K562 (cell line): ENCODE measurements around the gene CDR2L. TPM values are rescaled to one million over a fixed set of nuclear protein-coding genes. Genes with fewer than 3 reads are reported as not detected.

ENCODE experiments used
- FIP1L1 ChIP-seq: fragments of 200-400 bp; formaldehyde crosslinking; IDR thresholded peaks from 2 replicates; pipeline ENCODE4 v1.6.1; 2018; ENCODE audit warnings: mild to moderate bottlenecking, low read depth, low read length; ENCODE audit not compliant: poor library complexity, severe bottlenecking
- FOXK2 ChIP-seq, 2 experiments: fragments of 450-650 bp; IDR thresholded peaks in 1 of 2; conservative IDR thresholded peaks in 1 of 2; 2 replicates each; pipeline ENCODE4 v1.6.1; 2016; ENCODE audit warnings: low read depth in 2 of 2, mild to moderate bottlenecking in 1 of 2
- GABPB1 ChIP-seq: sonication (generic); formaldehyde crosslinking; IDR thresholded peaks from 2 replicates; pipeline ENCODE4 v1.8.0; 2022; ENCODE audit warnings: mild to moderate bottlenecking, missing genetic modification reagents
- GTF2A2 ChIP-seq: IDR thresholded peaks from 2 replicates; pipeline ENCODE4 v1.6.1; 2016; ENCODE audit warnings: mild to moderate bottlenecking, missing genetic modification characterization, missing compliant biosample characterization
- GTF2F1 ChIP-seq: IDR thresholded peaks from 2 replicates; pipeline ENCODE4 v1.6.1; 2011; ENCODE audit warnings: low read depth, low read length, improper control_type of control experiment
- MEIS2 ChIP-seq: fragments of 450-650 bp; IDR thresholded peaks from 2 replicates; pipeline ENCODE4 v1.6.1; 2014; ENCODE audit warnings: mild to moderate bottlenecking; ENCODE audit not compliant: partially characterized antibody
- SIX5 ChIP-seq, 2 experiments: IDR thresholded peaks; 2 replicates each; pipeline ENCODE4 v1.6.1; 2011; ENCODE audit warnings: low read length in 2 of 2, borderline replicate concordance in 1 of 2, low read depth in 1 of 2, mild to moderate bottlenecking in 1 of 2, moderate library complexity in 1 of 2; ENCODE audit not compliant: insufficient read depth in 1 of 2
- SMAD2 ChIP-seq: fragments of 150-350 bp; IDR thresholded peaks from 2 replicates; pipeline ENCODE4 v1.6.1; 2014; ENCODE audit warnings: low read depth, mild to moderate bottlenecking, low read length
- SMARCA4 ChIP-seq: fragments of 450-650 bp; IDR thresholded peaks from 2 replicates; pipeline ENCODE4 v1.6.1; 2016
- STAG1 ChIP-seq: sonication (generic); formaldehyde crosslinking; IDR thresholded peaks from 2 replicates; pipeline ENCODE4 v1.5.0; 2020; ENCODE audit warnings: missing genetic modification reagents, borderline replicate concordance
- TEAD2 ChIP-seq: fragments of 450-650 bp; IDR thresholded peaks from 2 replicates; pipeline ENCODE4 v1.6.1; 2016; ENCODE audit warnings: missing genetic modification characterization, control low read depth, missing compliant biosample characterization
- ZNF778 ChIP-seq: fragments of 450-650 bp; formaldehyde crosslinking; IDR thresholded peaks from 2 replicates; pipeline ENCODE4 v1.4.0; 2020; ENCODE audit warnings: mild to moderate bottlenecking, moderate library complexity
- polyA plus RNA-seq, 8 experiments: library from polyadenylated mRNA; depleted of rRNA in 4 of 8; stranded (reverse) in 5 of 8; unstranded in 3 of 8; fragments of >200 nt; fragmentation: Nextera tagmentation in 2 of 8; fragmentation: Illumina TruSeq in 1 of 8; extraction: Ambion mirVana in 2 of 8; extraction: Trizol in 1 of 8; gene quantifications; 2 replicates each; pipeline versions ENCODE4 v1.2.1 to v1.2.3, GENCODE V29; 2011 to 2014; ENCODE audit warnings: inconsistent platforms in 1 of 8, missing spikeins in 1 of 8
- total RNA-seq, 7 experiments: library from RNA; depleted of rRNA in 6 of 7; stranded (reverse); fragments of >200 nt in 6 of 7; fragmentation: Illumina TruSeq in 2 of 7; extraction: Trizol in 2 of 7; gene quantifications; 2 replicates each; pipeline versions ENCODE4 v1.2.1 to v1.2.3, GENCODE V29; 2011 to 2021; ENCODE audit warnings: low replicate concordance in 1 of 7
- TF ChIP-seq, protein P1 (sequence below): fragments of 250-450 bp; sonication (Bioruptor Pico); IDR thresholded peaks from 2 replicates; pipeline ENCODE4 v1.5.0; 2021
- TF ChIP-seq, protein P2 (sequence below): sonication (generic); formaldehyde crosslinking; IDR thresholded peaks from 2 replicates; pipeline ENCODE4 v1.8.1; 2022; ENCODE audit warnings: missing genetic modification reagents
- TF ChIP-seq, protein P3 (sequence below), 2 experiments: fragments of 450-650 bp; IDR thresholded peaks; 2 replicates each; pipeline ENCODE4 v1.6.1; 2018; ENCODE audit warnings: mild to moderate bottlenecking in 2 of 2, low read depth in 1 of 2; ENCODE audit not compliant: partially characterized antibody in 2 of 2
- TF ChIP-seq, protein P4 (sequence below): IDR thresholded peaks from 3 replicates; pipeline ENCODE4 v1.6.1; 2011; ENCODE audit warnings: borderline replicate concordance, mild to moderate bottlenecking; ENCODE audit not compliant: insufficient read length, insufficient read depth
- TF ChIP-seq, protein P5 (sequence below): sonication (generic); formaldehyde crosslinking; IDR thresholded peaks from 2 replicates; pipeline ENCODE4 v1.8.1; 2023; ENCODE audit warnings: mild to moderate bottlenecking, missing genetic modification reagents

Gene CDR2L
- total and polyA plus RNA-seq, 9 of the 15 experiments (the other 6 are each of a cell fraction or from before 2014, with no cell fraction given) = 2.7 to 16.0 (median 7.3) TPM

DNA sequence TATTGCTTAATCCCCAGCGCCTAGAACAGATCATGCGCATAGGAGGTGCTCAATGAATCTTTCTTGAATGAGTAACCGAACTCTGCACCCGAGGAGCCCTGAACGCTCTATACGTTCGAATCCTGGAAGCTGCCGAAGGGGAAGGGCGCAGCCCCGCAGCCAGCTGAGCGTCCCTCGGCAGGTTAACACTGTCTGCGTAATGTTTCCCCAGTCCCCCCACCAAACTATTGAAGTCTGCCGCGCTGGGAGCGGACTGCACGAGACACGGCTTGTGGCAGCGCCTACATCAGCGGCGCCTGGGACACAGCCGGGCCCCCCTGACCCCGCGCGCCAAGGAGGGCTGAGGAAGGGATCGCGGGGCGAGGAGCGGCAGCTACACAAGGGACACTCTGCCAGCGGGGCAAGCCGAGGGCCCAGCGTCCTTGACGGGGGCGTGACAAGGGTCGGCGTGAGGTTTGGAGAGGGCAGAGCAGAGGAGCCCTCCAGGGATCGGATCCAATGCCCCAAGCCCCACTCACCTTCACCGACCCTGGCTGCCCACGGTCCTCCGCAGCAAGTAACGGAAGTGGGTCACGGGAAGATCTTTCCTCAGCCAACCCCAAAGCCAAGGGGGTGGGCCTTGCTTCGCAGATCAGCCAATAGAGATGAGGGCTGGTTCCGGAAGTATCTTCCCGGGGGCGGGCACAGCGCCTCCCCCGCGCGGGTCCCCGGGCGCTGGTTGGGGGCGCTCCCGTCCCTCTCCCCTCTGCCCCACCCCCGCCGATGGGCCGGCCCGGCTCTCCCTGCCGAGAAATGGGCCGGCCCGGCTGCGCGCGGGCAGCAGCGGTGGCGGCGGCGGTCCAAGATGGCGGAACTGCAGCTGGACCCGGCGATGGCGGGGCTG lies 59.2 kb downstream of the CDR2L start, which contains the start of the genes ATP5PD and KCTD2 (continued):
- TF ChIP-seq, protein P1, sequence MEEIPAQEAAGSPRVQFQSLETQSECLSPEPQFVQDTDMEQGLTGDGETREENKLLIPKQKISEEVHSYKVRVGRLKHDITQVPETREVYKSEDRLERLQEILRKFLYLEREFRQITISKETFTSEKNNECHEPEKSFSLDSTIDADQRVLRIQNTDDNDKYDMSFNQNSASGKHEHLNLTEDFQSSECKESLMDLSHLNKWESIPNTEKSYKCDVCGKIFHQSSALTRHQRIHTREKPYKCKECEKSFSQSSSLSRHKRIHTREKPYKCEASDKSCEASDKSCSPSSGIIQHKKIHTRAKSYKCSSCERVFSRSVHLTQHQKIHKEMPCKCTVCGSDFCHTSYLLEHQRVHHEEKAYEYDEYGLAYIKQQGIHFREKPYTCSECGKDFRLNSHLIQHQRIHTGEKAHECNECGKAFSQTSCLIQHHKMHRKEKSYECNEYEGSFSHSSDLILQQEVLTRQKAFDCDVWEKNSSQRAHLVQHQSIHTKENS (CRISPR knock-in tag) = no peak
- no peak for TF ChIP-seq GTF2F1
- TF ChIP-seq ZNF778 = no peak
- TF ChIP-seq, protein P2, sequence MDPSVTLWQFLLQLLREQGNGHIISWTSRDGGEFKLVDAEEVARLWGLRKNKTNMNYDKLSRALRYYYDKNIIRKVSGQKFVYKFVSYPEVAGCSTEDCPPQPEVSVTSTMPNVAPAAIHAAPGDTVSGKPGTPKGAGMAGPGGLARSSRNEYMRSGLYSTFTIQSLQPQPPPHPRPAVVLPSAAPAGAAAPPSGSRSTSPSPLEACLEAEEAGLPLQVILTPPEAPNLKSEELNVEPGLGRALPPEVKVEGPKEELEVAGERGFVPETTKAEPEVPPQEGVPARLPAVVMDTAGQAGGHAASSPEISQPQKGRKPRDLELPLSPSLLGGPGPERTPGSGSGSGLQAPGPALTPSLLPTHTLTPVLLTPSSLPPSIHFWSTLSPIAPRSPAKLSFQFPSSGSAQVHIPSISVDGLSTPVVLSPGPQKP (CRISPR knock-in tag) = no peak
- TF ChIP-seq FOXK2 (conservative IDR thresholded peaks at IDR 0.05 in 1 of 2, IDR thresholded peaks at IDR 0.05 in 1 of 2; ENCODE audit: low read depth in 2 of 2) = peak in 1 of 2 experiments; percentile 97; a peak in 2 of 4 replicates
- TF ChIP-seq GABPB1 (CRISPR knock-in tag) = peak; percentile 97
- no peak for TF ChIP-seq SMAD2
- TF ChIP-seq, protein P3, sequence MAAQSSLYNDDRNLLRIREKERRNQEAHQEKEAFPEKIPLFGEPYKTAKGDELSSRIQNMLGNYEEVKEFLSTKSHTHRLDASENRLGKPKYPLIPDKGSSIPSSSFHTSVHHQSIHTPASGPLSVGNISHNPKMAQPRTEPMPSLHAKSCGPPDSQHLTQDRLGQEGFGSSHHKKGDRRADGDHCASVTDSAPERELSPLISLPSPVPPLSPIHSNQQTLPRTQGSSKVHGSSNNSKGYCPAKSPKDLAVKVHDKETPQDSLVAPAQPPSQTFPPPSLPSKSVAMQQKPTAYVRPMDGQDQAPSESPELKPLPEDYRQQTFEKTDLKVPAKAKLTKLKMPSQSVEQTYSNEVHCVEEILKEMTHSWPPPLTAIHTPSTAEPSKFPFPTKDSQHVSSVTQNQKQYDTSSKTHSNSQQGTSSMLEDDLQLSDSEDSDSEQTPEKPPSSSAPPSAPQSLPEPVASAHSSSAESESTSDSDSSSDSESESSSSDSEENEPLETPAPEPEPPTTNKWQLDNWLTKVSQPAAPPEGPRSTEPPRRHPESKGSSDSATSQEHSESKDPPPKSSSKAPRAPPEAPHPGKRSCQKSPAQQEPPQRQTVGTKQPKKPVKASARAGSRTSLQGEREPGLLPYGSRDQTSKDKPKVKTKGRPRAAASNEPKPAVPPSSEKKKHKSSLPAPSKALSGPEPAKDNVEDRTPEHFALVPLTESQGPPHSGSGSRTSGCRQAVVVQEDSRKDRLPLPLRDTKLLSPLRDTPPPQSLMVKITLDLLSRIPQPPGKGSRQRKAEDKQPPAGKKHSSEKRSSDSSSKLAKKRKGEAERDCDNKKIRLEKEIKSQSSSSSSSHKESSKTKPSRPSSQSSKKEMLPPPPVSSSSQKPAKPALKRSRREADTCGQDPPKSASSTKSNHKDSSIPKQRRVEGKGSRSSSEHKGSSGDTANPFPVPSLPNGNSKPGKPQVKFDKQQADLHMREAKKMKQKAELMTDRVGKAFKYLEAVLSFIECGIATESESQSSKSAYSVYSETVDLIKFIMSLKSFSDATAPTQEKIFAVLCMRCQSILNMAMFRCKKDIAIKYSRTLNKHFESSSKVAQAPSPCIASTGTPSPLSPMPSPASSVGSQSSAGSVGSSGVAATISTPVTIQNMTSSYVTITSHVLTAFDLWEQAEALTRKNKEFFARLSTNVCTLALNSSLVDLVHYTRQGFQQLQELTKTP (IDR thresholded peaks at IDR 0.05; ENCODE audit: low read depth in 1 of 2, partially characterized antibody in 2 of 2) = peak in 1 of 2 experiments; percentile 12
- TF ChIP-seq, protein P4, sequence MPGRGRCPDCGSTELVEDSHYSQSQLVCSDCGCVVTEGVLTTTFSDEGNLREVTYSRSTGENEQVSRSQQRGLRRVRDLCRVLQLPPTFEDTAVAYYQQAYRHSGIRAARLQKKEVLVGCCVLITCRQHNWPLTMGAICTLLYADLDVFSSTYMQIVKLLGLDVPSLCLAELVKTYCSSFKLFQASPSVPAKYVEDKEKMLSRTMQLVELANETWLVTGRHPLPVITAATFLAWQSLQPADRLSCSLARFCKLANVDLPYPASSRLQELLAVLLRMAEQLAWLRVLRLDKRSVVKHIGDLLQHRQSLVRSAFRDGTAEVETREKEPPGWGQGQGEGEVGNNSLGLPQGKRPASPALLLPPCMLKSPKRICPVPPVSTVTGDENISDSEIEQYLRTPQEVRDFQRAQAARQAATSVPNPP = no peak
- TF ChIP-seq GTF2A2 = no peak
- TF ChIP-seq TEAD2 = no peak
- TF ChIP-seq STAG1 (CRISPR knock-in tag) = no peak
- no peak for TF ChIP-seq SMARCA4
- peak in 1 of 2 experiments; percentile 35; a peak in 2 of 4 replicates for TF ChIP-seq SIX5 (IDR thresholded peaks at IDR 0.05; ENCODE audit: borderline replicate concordance in 1 of 2, insufficient read depth in 1 of 2, low read depth in 1 of 2, low read length in 2 of 2)
- TF ChIP-seq, protein P5, sequence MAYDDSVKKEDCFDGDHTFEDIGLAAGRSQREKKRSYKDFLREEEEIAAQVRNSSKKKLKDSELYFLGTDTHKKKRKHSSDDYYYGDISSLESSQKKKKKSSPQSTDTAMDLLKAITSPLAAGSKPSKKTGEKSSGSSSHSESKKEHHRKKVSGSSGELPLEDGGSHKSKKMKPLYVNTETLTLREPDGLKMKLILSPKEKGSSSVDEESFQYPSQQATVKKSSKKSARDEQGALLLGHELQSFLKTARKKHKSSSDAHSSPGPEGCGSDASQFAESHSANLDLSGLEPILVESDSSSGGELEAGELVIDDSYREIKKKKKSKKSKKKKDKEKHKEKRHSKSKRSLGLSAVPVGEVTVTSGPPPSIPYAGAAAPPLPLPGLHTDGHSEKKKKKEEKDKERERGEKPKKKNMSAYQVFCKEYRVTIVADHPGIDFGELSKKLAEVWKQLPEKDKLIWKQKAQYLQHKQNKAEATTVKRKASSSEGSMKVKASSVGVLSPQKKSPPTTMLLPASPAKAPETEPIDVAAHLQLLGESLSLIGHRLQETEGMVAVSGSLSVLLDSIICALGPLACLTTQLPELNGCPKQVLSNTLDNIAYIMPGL (CRISPR knock-in tag) = peak; percentile 80; the same call in 1 of the 2 replicates
- TF ChIP-seq FIP1L1 = no peak
- TF ChIP-seq MEIS2 = no peak
